Stimulated activated CD4-positive, alpha-beta T cell treated with anti-CD3 and anti-CD28 coated beads, TNF-alpha, amount 100 ng/mL, for 4 hours (primary cell): ENCODE measurements around the gene MBD4.
"Not testable (repeated sequence)": the region's sequence is repeated elsewhere in the genome, so short reads cannot be mapped to it uniquely, and the experiment has no call there.

Source experiments
- DNase-seq, 3 experiments: peaks; one replicate each; pipeline ENCODE4 v3.0.0-alpha.2; 2020; ENCODE audit warnings: low read depth in 3 of 3

Gene MBD4

GRCh38 chr3:129439817-129440617 lies at the start of gene MBD4, which contains the start of gene IFT122:
Gene MBD4, minus strand, starts transcription at chr3:129439948. Its CDS starts 115 bp downstream, at chr3:129439833.
Gene IFT122, plus strand, starts transcription at chr3:129440224. Its CDS starts 107 bp downstream, at chr3:129440331.
- peak; percentile 95 to 98 (median 97) for DNase-seq

GRCh38 chr3:129489258-129489657 lies 49.5 kb upstream of the MBD4 start:
- DNase-seq = not testable (repeated sequence)

- DNase-seq = not testable (repeated sequence)
Measured at GRCh38 chr3:129487868-129488335, 48.2 kb upstream of the MBD4 start.

GRCh38 chr3:129487183-129487867 lies 47.6 kb upstream of the MBD4 start:
- no peak for DNase-seq

- DNase-seq = no peak
Measured at GRCh38 chr3:129486664-129487035, 46.9 kb upstream of the MBD4 start.

- no peak for DNase-seq
Measured at GRCh38 chr3:129485721-129486663, 46.2 kb upstream of the MBD4 start.

- DNase-seq = not testable (repeated sequence)
Measured at GRCh38 chr3:129485146-129485545, 45.4 kb upstream of the MBD4 start.

- no peak for DNase-seq
Measured at GRCh38 chr3:129483870-129484269, 44.1 kb upstream of the MBD4 start.

- no peak for DNase-seq
Measured at GRCh38 chr3:129482721-129483120, 43.0 kb upstream of the MBD4 start.

DNA sequence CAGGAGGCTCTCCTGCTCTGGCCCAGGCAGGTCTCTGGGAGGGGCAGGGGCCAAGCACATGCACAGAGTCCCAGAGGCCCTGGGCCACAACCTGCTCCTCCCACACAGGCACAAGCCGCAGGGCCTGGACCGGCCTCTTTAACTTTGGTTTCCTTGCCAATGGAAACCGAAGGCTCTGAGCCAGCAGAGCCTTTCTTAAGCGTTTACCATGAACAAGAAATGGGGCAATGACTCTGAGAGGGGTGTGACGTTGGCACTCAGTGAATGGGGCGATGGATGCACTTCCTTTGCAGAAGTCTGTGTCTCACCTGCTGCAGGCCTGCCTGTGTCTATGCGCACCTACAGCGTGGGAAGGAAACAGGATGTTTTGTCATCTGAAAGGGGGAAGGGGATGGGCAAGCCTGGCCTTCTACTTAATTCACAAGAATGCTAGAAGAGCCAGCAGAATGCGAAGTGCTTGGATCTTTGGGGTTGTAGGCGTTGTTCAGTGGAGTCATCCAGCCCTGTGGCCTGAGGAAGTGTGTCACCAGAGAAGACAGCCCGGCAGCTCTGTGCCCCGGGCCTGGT lies 42.1 kb upstream of the MBD4 start:
- peak in 2 of 3 experiments; percentile 22 to 26 for DNase-seq

GRCh38 chr3:129481225-129481765 lies 41.5 kb upstream of the MBD4 start:
- DNase-seq = not testable (repeated sequence)

GRCh38 chr3:129476586-129476985 lies 36.8 kb upstream of the MBD4 start:
- no peak for DNase-seq

- no peak for DNase-seq
Measured at GRCh38 chr3:129475863-129476262, 36.1 kb upstream of the MBD4 start.

GRCh38 chr3:129474984-129475804 lies 35.4 kb upstream of the MBD4 start:
- no peak for DNase-seq

GRCh38 chr3:129473769-129474152 lies 34.0 kb upstream of the MBD4 start:
- no peak for DNase-seq

DNA sequence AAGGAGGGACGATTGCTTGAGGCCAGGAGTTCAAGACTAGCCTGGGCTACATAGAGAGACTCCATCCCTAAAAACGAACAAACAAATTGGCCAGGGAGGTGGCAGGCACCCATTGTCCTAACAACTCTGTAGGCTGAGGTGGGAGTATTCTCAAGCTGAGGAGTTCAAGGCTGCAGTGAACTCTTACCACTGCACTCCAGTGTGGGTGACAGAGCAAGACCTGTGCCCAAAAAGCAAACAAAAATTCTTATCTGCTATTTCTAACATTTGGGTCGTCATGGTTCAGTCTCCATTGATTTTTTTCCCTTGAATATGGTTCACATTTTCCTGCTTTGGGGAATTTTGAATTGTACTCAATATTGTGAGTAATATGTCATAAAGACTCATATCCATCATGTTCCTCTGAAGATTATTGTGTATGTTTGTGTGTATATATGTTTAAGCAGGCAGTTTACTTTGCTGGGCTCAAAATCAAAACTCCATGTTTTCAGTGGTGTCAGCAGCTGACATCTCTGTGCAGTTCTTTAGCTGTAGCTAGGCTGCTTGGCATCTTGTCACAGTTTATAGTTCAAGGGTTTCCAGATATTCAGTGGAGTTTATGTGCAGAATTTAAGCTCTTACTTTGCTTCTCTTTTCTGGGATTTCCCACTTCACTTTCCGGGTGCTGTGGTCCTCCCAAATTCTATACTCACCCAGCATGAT lies 33.5 kb upstream of the MBD4 start:
- no peak for DNase-seq

DNA sequence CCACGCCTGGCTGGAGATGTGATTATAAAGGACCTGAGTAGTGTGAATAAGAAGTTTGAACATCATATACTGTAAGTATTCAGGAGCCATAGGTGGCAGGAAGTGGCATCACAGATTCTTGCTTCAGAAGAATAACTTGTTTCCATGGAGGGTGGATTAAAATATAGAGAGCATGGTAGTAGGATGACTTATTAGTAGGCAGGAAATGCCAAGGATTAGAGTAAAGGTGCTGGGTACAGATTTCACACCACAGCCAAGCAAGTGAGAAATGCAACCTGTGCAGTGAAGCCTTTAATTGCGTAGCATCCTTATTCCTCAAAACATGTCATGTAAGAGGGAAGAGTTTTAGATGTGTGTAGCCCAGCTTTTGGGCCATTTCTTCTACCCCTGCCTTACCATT lies 31.1 kb upstream of the MBD4 start:
- DNase-seq = no peak

GRCh38 chr3:129469026-129469425 lies 29.3 kb upstream of the MBD4 start:
- no peak for DNase-seq

GRCh38 chr3:129467932-129468331 lies 28.2 kb upstream of the MBD4 start:
- no peak for DNase-seq

DNA sequence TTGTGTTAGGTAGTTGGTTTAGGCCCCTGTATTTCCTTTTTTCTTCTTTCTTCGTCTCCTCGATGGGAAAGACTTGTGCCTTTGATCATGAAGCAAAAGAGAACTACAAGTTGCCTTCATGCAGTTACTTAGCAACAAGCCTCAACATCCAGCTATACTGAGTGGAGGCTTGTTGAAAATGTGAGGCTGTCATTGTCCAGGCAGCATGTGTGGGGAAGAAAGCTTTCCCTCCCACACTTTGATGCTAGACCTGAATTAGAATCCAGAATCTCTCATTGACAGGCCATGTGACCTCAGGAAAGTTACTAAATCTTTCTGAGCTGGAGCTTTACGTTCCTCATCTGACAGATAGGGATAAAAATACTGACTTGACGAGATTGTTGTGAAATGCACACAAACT lies 24.0 kb upstream of the MBD4 start:
- DNase-seq = no peak
